ENCODE results near the gene FNBP1L. TPM values are rescaled to one million over a fixed set of nuclear protein-coding genes. Genes with fewer than 3 reads are reported as not detected.

FNBP1L gene
- total RNA-seq, 1 donor from 2014 or later, result 162 TPM

DNA sequence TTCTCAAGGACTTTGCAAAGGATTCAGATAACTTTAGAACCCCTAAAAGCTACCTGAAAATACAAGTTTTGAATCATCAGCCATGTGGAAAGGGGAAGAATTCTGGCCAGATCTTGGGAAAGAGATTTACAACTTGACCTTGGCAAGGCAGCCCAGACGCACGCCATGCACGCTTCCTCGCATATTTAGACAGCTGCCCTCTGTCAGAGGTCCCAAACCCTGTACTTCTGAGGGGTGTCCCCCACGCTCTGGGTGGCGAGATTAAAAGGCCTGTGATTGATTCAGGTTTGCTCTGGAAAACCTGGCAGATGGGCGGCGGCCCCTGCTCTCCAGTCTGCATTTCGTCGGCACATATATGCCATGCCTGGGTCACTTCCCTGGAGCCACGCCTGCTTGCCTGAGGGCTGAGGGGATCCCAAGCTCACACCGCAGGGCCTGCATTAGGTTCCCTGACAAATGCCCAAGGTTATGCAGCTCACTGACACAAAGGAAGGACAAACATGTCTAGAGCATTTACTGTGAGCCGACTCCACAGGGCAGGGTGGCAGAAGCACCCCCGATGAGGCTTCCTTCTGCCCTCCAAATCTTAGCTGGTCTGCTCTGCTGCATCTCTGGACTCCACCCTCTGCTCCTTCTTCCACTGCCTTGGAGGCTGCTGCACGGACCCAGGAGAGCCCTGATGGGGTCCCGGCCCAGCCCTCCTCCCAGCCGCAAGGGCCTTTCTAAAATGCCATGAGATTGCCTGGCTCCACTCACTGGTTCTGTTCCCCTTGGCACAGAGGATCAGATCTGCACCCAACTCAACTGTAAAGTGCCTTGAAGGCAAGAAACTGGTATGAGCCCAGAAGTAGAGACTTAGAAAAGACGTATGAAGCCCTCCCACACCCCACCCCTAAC lies 129.9 kb downstream of the FNBP1L start:
- Histone ChIP-seq H3K9me3 (ENCODE audit: low read depth) (no peaks in the 10 kb centered on the region), H3F3A (ENCODE audit: low read depth) (peaks cover 28% of the 10 kb centered on the region), H3K4me3 (no peak overlapping the region), H3K36me3 (no peaks in the 10 kb centered on the region), H3K4me2 (no peak overlapping the region), H4K20me1 (ENCODE audit: low read depth) (no peaks in the 10 kb centered on the region), H2AFZ (replicated peaks) (no peak overlapping the region), H3K4me1 (peaks cover 29% of the 10 kb centered on the region), H3K27ac (no peak overlapping the region), H3K27me3 (no peaks in the 10 kb centered on the region), H3K79me2 (ENCODE audit: low read depth) (no peaks in the 10 kb centered on the region), H3K9ac (no peak overlapping the region)
- peaks cover 12% of the 10 kb centered on the region for H3K36me3 Mint-ChIP-seq
- DNase-seq (ENCODE audit: low spot score), result no peak
- no peak overlapping the region for H3K4me3 Mint-ChIP-seq
- H3K4me1 Mint-ChIP-seq, result peaks cover 30% of the 10 kb centered on the region
- H3K27ac Mint-ChIP-seq, result no peak overlapping the region
- TF ChIP-seq EZH2phosphoT487 (IDR thresholded peaks at IDR 0.05) (no peak), CTCF (IDR thresholded peaks at IDR 0.05) (no peak), EZH2 (IDR thresholded peaks at IDR 0.05) (no peak)
- H3K27me3 Mint-ChIP-seq (ENCODE audit: insufficient read depth, low read depth), result peaks cover 3% of the 10 kb centered on the region
- no peaks in the 10 kb centered on the region for H3K9me3 Mint-ChIP-seq

DNA sequence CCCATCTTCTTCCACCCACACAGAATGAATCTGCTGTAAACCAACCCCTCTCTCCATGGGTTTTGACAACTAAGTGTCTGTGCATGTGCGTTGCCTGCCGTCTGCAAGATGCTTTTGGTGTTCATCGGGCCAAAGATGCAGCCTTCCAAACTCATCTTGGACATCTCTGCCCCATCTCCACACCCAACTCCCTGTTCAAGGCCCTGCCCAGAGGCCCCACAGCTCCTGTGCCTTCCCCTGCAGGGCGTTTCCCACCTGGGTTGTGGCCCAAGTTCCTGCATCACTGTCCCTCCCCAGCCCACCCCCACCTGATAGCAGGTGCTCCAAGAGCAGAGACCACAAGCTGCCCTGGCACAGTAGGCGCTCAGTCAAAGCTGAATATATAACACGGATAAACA lies 130.5 kb downstream of the FNBP1L start:
- H3K9me3 ChIP-seq (ENCODE audit: low read depth), result no peaks in the 10 kb centered on the region
- Mint-ChIP-seq H3K4me1 (peaks cover 30% of the 10 kb centered on the region), H3K36me3 (peaks cover 13% of the 10 kb centered on the region), H3K9me3 (no peaks in the 10 kb centered on the region), H3K4me3 (no peak overlapping the region), H3K27ac (no peak overlapping the region), H3K27me3 (ENCODE audit: insufficient read depth, low read depth) (peaks cover 3% of the 10 kb centered on the region)
- H3K4me1 ChIP-seq, result peaks cover 29% of the 10 kb centered on the region
- H3K27me3 ChIP-seq, result no peaks in the 10 kb centered on the region
- no peak overlapping the region for H3K4me3 ChIP-seq
- H3K4me2 ChIP-seq, result no peak overlapping the region
- H2AFZ ChIP-seq (replicated peaks), result no peak overlapping the region
- TF ChIP-seq EZH2phosphoT487 (IDR thresholded peaks at IDR 0.05), result no peak
- no peak for TF ChIP-seq CTCF (IDR thresholded peaks at IDR 0.05)
- TF ChIP-seq EZH2 (IDR thresholded peaks at IDR 0.05), result no peak
- no peak for DNase-seq (ENCODE audit: low spot score)
- peaks cover 28% of the 10 kb centered on the region for H3F3A ChIP-seq (ENCODE audit: low read depth)
- no peaks in the 10 kb centered on the region for H3K79me2 ChIP-seq (ENCODE audit: low read depth)
- H4K20me1 ChIP-seq (ENCODE audit: low read depth), result no peaks in the 10 kb centered on the region
- H3K27ac ChIP-seq, result no peak overlapping the region
- no peak overlapping the region for H3K9ac ChIP-seq
- no peaks in the 10 kb centered on the region for H3K36me3 ChIP-seq

- Mint-ChIP-seq H3K27ac (no peak overlapping the region), H3K27me3 (ENCODE audit: insufficient read depth, low read depth) (peaks cover 3% of the 10 kb centered on the region), H3K36me3 (peaks cover 15% of the 10 kb centered on the region), H3K9me3 (no peaks in the 10 kb centered on the region), H3K4me3 (no peak overlapping the region), H3K4me1 (peaks cover 29% of the 10 kb centered on the region)
- H3K4me3 ChIP-seq, result no peak overlapping the region
- H3K4me1 ChIP-seq, result peaks cover 28% of the 10 kb centered on the region
- H3F3A ChIP-seq (ENCODE audit: low read depth), result peaks cover 28% of the 10 kb centered on the region
- H3K79me2 ChIP-seq (ENCODE audit: low read depth), result no peaks in the 10 kb centered on the region
- H3K27ac ChIP-seq, result no peak overlapping the region
- no peaks in the 10 kb centered on the region for H3K9me3 ChIP-seq (ENCODE audit: low read depth)
- no peak overlapping the region for H3K9ac ChIP-seq
- H2AFZ ChIP-seq (replicated peaks), result no peak overlapping the region
- no peaks in the 10 kb centered on the region for H4K20me1 ChIP-seq (ENCODE audit: low read depth)
- no peaks in the 10 kb centered on the region for H3K36me3 ChIP-seq
- no peak overlapping the region for H3K4me2 ChIP-seq
- TF ChIP-seq CTCF (IDR thresholded peaks at IDR 0.05), result no peak
- TF ChIP-seq EZH2 (IDR thresholded peaks at IDR 0.05), result no peak
- TF ChIP-seq EZH2phosphoT487 (IDR thresholded peaks at IDR 0.05), result no peak
- no peak for DNase-seq (ENCODE audit: low spot score)
- no peaks in the 10 kb centered on the region for H3K27me3 ChIP-seq
Observed at GRCh38 chr1:93578911-93579825, 131.2 kb downstream of the FNBP1L start.

Measured in neural progenitor cell (in vitro differentiated cells).